H1 (cell line): Measurements from ENCODE around the gene HAPLN3. TPM values are rescaled to one million over a fixed set of nuclear protein-coding genes. Genes with fewer than 3 reads are reported as not detected.

Experiments used
- CTCF ChIA-PET: fragments of 300-600 bp; sonication (Branson Sonifier 250); formaldehyde crosslinking; loops from one replicate; lab custom pipeline; 2021; ENCODE audit not compliant: partially characterized antibody; lab: Charles Lee
- POLR2A ChIA-PET: fragments of 300-600 bp; sonication (Branson Sonifier 250); formaldehyde crosslinking; loops from one replicate; lab custom pipeline; 2021; ENCODE audit warnings: inconsistent platforms; ENCODE audit not compliant: partially characterized antibody; lab: Charles Lee
- DNase-seq, 2 experiments: peaks; one replicate each; pipeline versions ENCODE4 v3.0.0 to v3.0.0-alpha.2; 2010 to 2022; ENCODE audit warnings: low spot score in 2 of 2, low read depth in 1 of 2, mixed read lengths in 1 of 2
- FAIRE-seq: peaks from 2 replicates; lab custom pipeline; 2011; peaks lifted over from hg19 to GRCh38; lab: Jason Lieb, UNC
- H2AFZ ChIP-seq: 2 replicates; pipeline ENCODE4 v1.8.1; 2012; ENCODE audit warnings: low read length, inconsistent platforms
- H2AK5ac ChIP-seq: 2 replicates; pipeline ENCODE4 v1.6.1; 2013; ENCODE audit warnings: low read depth, low read length
- H2BK120ac ChIP-seq: replicated peaks from 2 replicates; pipeline ENCODE3; 2013; ENCODE audit warnings: low read depth, low read length, inconsistent platforms
- H2BK12ac ChIP-seq: 2 replicates; pipeline ENCODE4 v1.6.1; 2013; ENCODE audit warnings: low read depth, low read length
- H2BK15ac ChIP-seq: 2 replicates; pipeline ENCODE4 v1.6.1; 2013; ENCODE audit warnings: low read length
- H2BK20ac ChIP-seq: 2 replicates; pipeline ENCODE4 v1.6.1; 2013; ENCODE audit warnings: low read length
- H2BK5ac ChIP-seq: 2 replicates; pipeline ENCODE4 v1.6.1; 2013; ENCODE audit warnings: low read depth, low read length
- H3K14ac ChIP-seq: 2 replicates; pipeline ENCODE4 v1.6.1; 2013; ENCODE audit warnings: inconsistent platforms; ENCODE audit not compliant: insufficient read length
- H3K18ac ChIP-seq: 2 replicates; pipeline ENCODE4 v1.6.1; 2013; ENCODE audit warnings: low read length; ENCODE audit errors: extremely low read depth
- H3K23ac ChIP-seq: 2 replicates; pipeline ENCODE4 v1.6.1; 2013; ENCODE audit warnings: inconsistent platforms; ENCODE audit not compliant: insufficient read length
- H3K23me2 ChIP-seq: 2 replicates; pipeline ENCODE4 v1.6.1; 2013; ENCODE audit warnings: low read depth, low read length
- H3K27ac ChIP-seq: 2 replicates; pipeline ENCODE4 v1.6.1; 2011; ENCODE audit warnings: low read depth, low read length, inconsistent platforms
- H3K27me3 ChIP-seq, 4 experiments: replicated peaks in 1 of 4; 1 replicate in 1 of 4; 2 replicates in 3 of 4; pipeline versions ENCODE4 v1.6.1 to v1.8.1; 2011 to 2013; ENCODE audit warnings: low read length in 3 of 4, mild to moderate bottlenecking in 3 of 4, inconsistent platforms in 2 of 4, mixed read lengths in 2 of 4, moderate library complexity in 1 of 4; ENCODE audit not compliant: control insufficient read depth in 3 of 4, insufficient read depth in 3 of 4; ENCODE audit errors: extremely low read depth in 1 of 4
- H3K36me3 ChIP-seq, 4 experiments: 2 replicates each; pipeline versions ENCODE4 v1.6.1 to v1.8.1; 2011 to 2013; ENCODE audit warnings: mild to moderate bottlenecking in 4 of 4, low read length in 3 of 4, moderate library complexity in 2 of 4, control low read depth in 1 of 4, inconsistent platforms in 1 of 4; ENCODE audit not compliant: insufficient read depth in 4 of 4, control insufficient read depth in 2 of 4
- H3K4ac ChIP-seq: replicated peaks from 2 replicates; pipeline ENCODE3; 2013; ENCODE audit warnings: low read length, low read depth, mixed read lengths, inconsistent platforms; ENCODE audit not compliant: insufficient read length
- H3K4me1 ChIP-seq, 4 experiments: replicated peaks in 1 of 4; 1 replicate in 1 of 4; 2 replicates in 3 of 4; pipeline versions ENCODE4 v1.6.1 to v1.8.1; 2011 to 2013; ENCODE audit warnings: low read length in 3 of 4, inconsistent platforms in 2 of 4, mixed read lengths in 1 of 4; ENCODE audit not compliant: insufficient read depth in 4 of 4, control insufficient read depth in 3 of 4
- H3K4me2 ChIP-seq, 2 experiments: 2 replicates each; pipeline versions ENCODE4 v1.6.1 to v1.8.1; 2011 to 2013; ENCODE audit warnings: low read depth in 2 of 2, low read length in 2 of 2, control low read depth in 1 of 2, inconsistent platforms in 1 of 2, mild to moderate bottlenecking in 1 of 2; ENCODE audit not compliant: insufficient read depth in 1 of 2
- H3K4me3 ChIP-seq, 4 experiments: fragments of 200-600, 300-600 bp in 1 of 4; sonication (generic), shearing (Covaris generic), sonication (Bioruptor Twin) in 1 of 4; 2 replicates each; pipeline versions ENCODE4 v1.5.1 to v1.8.1; 2011 to 2016; ENCODE audit warnings: low read length in 4 of 4, low read depth in 3 of 4, control low read depth in 2 of 4, inconsistent platforms in 2 of 4, mild to moderate bottlenecking in 2 of 4, mixed read lengths in 1 of 4, moderate library complexity in 1 of 4; ENCODE audit not compliant: insufficient read depth in 2 of 4; ENCODE audit errors: extremely low read depth in 1 of 4
- H3K56ac ChIP-seq: replicated peaks from 2 replicates; pipeline ENCODE3; 2013; ENCODE audit warnings: low read depth, mild to moderate bottlenecking, mixed read lengths, low read length, inconsistent platforms; ENCODE audit not compliant: insufficient read length
- H3K79me1 ChIP-seq: 2 replicates; pipeline ENCODE4 v1.6.1; 2013; ENCODE audit warnings: low read depth, low read length, control low read depth
- H3K79me2 ChIP-seq, 2 experiments: 2 replicates each; pipeline versions ENCODE4 v1.6.1 to v1.8.1; 2012 to 2013; ENCODE audit warnings: low read length in 2 of 2, mild to moderate bottlenecking in 2 of 2, inconsistent platforms in 1 of 2; ENCODE audit not compliant: insufficient read depth in 2 of 2, control insufficient read depth in 1 of 2
- H3K9ac ChIP-seq, 4 experiments: replicated peaks in 1 of 4; 1 replicate in 1 of 4; 2 replicates in 3 of 4; pipeline versions ENCODE4 v1.6.1 to v1.8.1; 2011 to 2013; ENCODE audit warnings: low read depth in 3 of 4, low read length in 3 of 4, control low read depth in 2 of 4, mild to moderate bottlenecking in 2 of 4, moderate library complexity in 2 of 4, inconsistent platforms in 1 of 4; ENCODE audit errors: extremely low read depth in 1 of 4
- H3K9me3 ChIP-seq, 2 experiments: 2 replicates each; pipeline versions ENCODE4 v1.6.1 to v1.8.1; 2012 to 2013; ENCODE audit warnings: mild to moderate bottlenecking in 2 of 2, moderate library complexity in 2 of 2, control low read depth in 1 of 2, inconsistent platforms in 1 of 2, low read depth in 1 of 2, low read length in 1 of 2, mixed read lengths in 1 of 2; ENCODE audit not compliant: insufficient read depth in 2 of 2
- H4K20me1 ChIP-seq, 2 experiments: replicated peaks in 1 of 2; 2 replicates each; pipeline versions ENCODE3 to v1.8.1; 2011 to 2013; ENCODE audit warnings: inconsistent platforms in 2 of 2, low read length in 2 of 2, mild to moderate bottlenecking in 1 of 2; ENCODE audit not compliant: insufficient read depth in 2 of 2, control insufficient read depth in 1 of 2
- H4K5ac ChIP-seq: 2 replicates; pipeline ENCODE4 v1.6.1; 2013; ENCODE audit warnings: low read length, low read depth, mixed read lengths, inconsistent platforms; ENCODE audit not compliant: insufficient read length
- H4K8ac ChIP-seq: 2 replicates; pipeline ENCODE4 v1.8.0; 2013; ENCODE audit warnings: mild to moderate bottlenecking, moderate library complexity, low read length, inconsistent platforms; ENCODE audit not compliant: insufficient read depth; ENCODE audit errors: extremely low read depth
- H4K91ac ChIP-seq: replicated peaks from 2 replicates; pipeline ENCODE3; 2013; ENCODE audit warnings: low read length, mixed read lengths, inconsistent platforms; ENCODE audit not compliant: insufficient read length
- CBX5 ChIP-seq: fragments of 300-800, 300-1000 bp; sonication (generic); IDR thresholded peaks from 2 replicates; pipeline ENCODE4 v1.7.1; 2016; ENCODE audit warnings: antibody characterized with exemption, low read length, low read depth
- EZH2 ChIP-seq: fragments of 200-600 bp; sonication (generic); IDR thresholded peaks from 2 replicates; pipeline ENCODE4 v1.7.1; 2012; ENCODE audit warnings: low read depth, mild to moderate bottlenecking, moderate library complexity, low read length, inconsistent platforms; ENCODE audit not compliant: severe bottlenecking
- SIN3A ChIP-seq, 2 experiments: IDR thresholded peaks in 1 of 2; conservative IDR thresholded peaks in 1 of 2; 2 replicates each; pipeline ENCODE4 v1.6.1; 2011 to 2012; ENCODE audit warnings: low read length in 2 of 2, improper control_type of control experiment in 1 of 2, low read depth in 1 of 2, mild to moderate bottlenecking in 1 of 2
- WGBS, 2 experiments: shearing (Covaris generic) in 1 of 2; methylation state at CpG; one replicate each; pipeline versions ENCODE4 v1.1.6 to v1.1.7; 2013 to 2015; ENCODE audit warnings: low lambda C conversion rate in 2 of 2, mixed read lengths in 2 of 2, inconsistent platforms in 1 of 2, low coverage in 1 of 2, missing lambda C conversion rate in 1 of 2; ENCODE audit not compliant: insufficient replicate concordance in 2 of 2, insufficient coverage in 1 of 2, insufficient read length in 1 of 2; ENCODE audit errors: extremely low coverage in 1 of 2, missing lambda C conversion rate in 1 of 2; 5-methylcytosine and 5-hydroxymethylcytosine counted together
- polyA plus RNA-seq, 7 experiments: library from polyadenylated mRNA; depleted of rRNA in 3 of 7; stranded (reverse) in 5 of 7; unstranded in 2 of 7; fragments of >200 nt in 5 of 7; fragments of 200-250 nt in 2 of 7; gene quantifications; 1 replicate in 5 of 7; 2 replicates in 1 of 7; 4 replicates in 1 of 7; pipeline versions ENCODE4 v1.2.1 to v1.2.3, GENCODE V29; 2011 to 2013; ENCODE audit warnings: missing spikeins in 2 of 7, mixed read lengths in 2 of 7
- total RNA-seq: library from RNA; stranded (reverse); fragmentation: NEBNext Ultra II Directional; extraction: Animal tissue kit (Norgen Biotek cat#: 25700); gene quantifications from 2 replicates; pipeline ENCODE4 v1.2.1, GENCODE V29; 2021

HAPLN3 gene
- total and polyA plus RNA-seq, 2 of the 8 experiments (the other 6 are each of a cell fraction or from before 2014, with no cell fraction given) = 76.2 to 79.7 TPM

GRCh38 chr15:88833731-88834100 is 61.6 kb downstream of the HAPLN3 start:
- Histone ChIP-seq H3K4ac (no peak overlapping the region), H4K8ac (no peak overlapping the region), H3K18ac (no peak overlapping the region), H3K14ac (no peak overlapping the region), H3K56ac (no peak overlapping the region), H3K27me3 (no peaks in the 10 kb centered on the region; a peak in 1 of 7 replicates), H2BK20ac (no peak overlapping the region), H2BK120ac (no peak overlapping the region), H3K9ac (no peak overlapping the region), H2BK15ac (no peak overlapping the region), H2AFZ (no peak overlapping the region), H3K4me1 (no peaks in the 10 kb centered on the region), H3K9me3 (no peaks in the 10 kb centered on the region), H2BK5ac (no peak overlapping the region), H4K5ac (no peak overlapping the region), H4K91ac (no peak overlapping the region), H3K79me2 (no peaks in the 10 kb centered on the region), H2BK12ac (no peak overlapping the region), H3K27ac (no peak overlapping the region), H3K23ac (no peak overlapping the region), H3K36me3 (no peaks in the 10 kb centered on the region), H3K4me2 (no peak overlapping the region), H4K20me1 (no peaks in the 10 kb centered on the region), H2AK5ac (no peak overlapping the region), H3K23me2 (no peaks in the 10 kb centered on the region; the same call in 1 of the 2 replicates), H3K4me3 (no peak overlapping the region), H3K79me1 (no peaks in the 10 kb centered on the region)
- DNase-seq (no peak), FAIRE-seq (no peak)
- no peak for TF ChIP-seq CBX5
- no peak for TF ChIP-seq EZH2
- no peak for TF ChIP-seq SIN3A (conservative IDR thresholded peaks at IDR 0.05 in 1 of 2, IDR thresholded peaks at IDR 0.05 in 1 of 2; ENCODE audit: low read depth in 1 of 2, low read length in 2 of 2)
- WGBS, 2 experiments = 78% methylated on average over 8 of the region's 8 CpGs; no CpG with 5 or more reads in 1 of the 2 experiments
- ChIA-PET POLR2A (interaction anchor here (0.9 to 1.9 kb wide), 6 partner anchors 7 to 176 kb away, joined by 3 to 9 read pairs (median 4); partner anchors contain the start of genes ACAN and HAPLN3), CTCF (interaction anchor here (0.6 to 4.3 kb wide), 37 partner anchors 9 to 350 kb away, joined by 3 to 114 read pairs (median 5); partner anchors contain the start of gene ACAN)
